LNCAP (cell line): ENCODE measurements around the gene FKBP1B.

Experiments used
- CTCF ChIP-seq: fragments of 450-650 bp; IDR thresholded peaks from 2 replicates; pipeline ENCODE4 v1.5.1; 2017; ENCODE audit warnings: mild to moderate bottlenecking

Gene FKBP1B

GRCh38 chr2:24011250-24012104, 38.1 kb upstream of the FKBP1B start:
- TF ChIP-seq CTCF: no peak

- no peak for TF ChIP-seq CTCF
Measured at GRCh38 chr2:24012521-24013188, 36.9 kb upstream of the FKBP1B start.

GRCh38 chr2:24015562-24016375, 33.8 kb upstream of the FKBP1B start:
- TF ChIP-seq CTCF: no peak

DNA sequence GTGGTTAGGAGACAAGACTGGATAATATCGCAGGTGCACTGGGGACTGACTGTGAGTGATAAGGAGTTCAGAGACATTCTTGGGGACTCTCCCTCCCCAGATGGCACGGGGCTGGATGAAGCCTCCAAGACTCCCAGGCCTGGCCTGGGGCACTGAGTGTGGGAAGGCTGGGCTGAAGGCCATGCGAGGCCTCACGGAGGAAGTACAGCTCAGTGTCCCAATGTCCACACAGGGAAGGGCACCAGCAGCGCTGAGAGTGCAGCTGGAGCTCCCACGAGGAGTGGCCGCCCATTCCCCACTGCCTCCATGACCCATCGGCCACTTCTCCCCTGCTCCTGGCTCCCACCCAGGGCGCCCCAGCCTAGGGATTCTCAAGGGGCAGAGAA, 33.2 kb upstream of the FKBP1B start:
- no peak for TF ChIP-seq CTCF

GRCh38 chr2:24016853-24017703, 32.5 kb upstream of the FKBP1B start:
- TF ChIP-seq CTCF: no peak

GRCh38 chr2:24017711-24018110, 31.8 kb upstream of the FKBP1B start:
- TF ChIP-seq CTCF: no peak

- TF ChIP-seq CTCF: no peak
Measured at GRCh38 chr2:24018241-24018640, 31.3 kb upstream of the FKBP1B start.
